ENCODE measurements around the gene CCR7.
"Not testable (repeated sequence)": the region's sequence is repeated elsewhere in the genome, so short reads cannot be mapped to it uniquely, and the experiment has no call there.

Gene CCR7

DNA sequence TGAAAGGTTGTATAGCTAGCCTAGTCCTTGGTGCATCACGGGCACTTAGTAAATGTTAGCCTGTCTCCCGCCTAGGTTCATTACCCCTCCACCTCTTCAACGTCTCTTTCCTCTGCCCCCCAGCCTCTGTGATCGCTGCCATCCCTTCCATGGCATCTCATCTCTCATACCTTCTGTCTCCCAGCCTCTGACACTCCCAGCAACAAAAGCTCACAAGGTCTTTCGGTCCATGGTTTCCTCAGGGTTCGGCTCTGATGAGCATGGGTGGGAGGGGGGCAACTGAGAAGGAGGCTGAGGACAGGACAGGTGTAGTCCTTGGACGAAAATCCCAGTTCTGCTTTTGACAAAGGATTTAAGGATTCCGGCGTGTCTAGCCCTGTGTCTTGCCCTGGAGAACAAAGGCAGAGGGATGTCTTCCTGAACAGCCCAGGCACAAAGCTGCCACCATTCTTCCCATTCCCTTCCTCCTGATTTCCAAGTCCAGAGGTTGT is 16.7 kb downstream of the CCR7 start:
- DNase-seq, result no peak

DNA sequence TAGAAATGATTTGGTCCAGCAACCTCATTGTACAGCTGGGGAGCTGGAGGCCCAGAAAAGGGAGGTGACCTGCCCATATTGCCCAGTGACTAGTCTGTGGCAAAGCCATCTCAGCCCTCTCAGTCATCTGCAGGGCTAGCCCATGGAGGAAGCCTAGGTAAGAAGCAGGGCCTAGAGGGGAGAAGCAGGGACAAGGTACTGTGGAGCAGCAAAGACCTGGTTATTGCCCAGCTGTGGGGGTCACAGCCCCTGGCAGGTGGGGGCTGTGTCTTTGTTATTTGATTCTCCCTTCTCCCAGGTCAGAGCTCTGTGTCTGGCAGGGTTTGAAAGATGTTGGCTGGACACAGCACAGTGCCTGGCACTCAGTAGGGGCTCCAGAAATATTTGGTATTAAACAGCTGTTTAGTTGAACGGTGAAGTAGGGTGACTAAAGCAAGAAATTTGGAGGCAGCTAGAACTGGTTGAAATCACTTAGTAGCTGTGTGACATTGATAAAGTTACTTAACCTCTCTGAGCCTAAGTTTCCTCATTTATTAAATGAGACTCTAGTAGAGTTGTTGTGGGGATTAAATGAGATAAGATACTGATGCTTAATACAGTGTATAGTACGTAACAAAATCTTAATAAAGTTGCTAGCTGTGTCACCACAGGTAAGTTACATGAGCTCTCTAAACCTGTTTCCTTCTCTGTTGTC is 17.3 kb downstream of the CCR7 start:
- no peak for DNase-seq

DNA sequence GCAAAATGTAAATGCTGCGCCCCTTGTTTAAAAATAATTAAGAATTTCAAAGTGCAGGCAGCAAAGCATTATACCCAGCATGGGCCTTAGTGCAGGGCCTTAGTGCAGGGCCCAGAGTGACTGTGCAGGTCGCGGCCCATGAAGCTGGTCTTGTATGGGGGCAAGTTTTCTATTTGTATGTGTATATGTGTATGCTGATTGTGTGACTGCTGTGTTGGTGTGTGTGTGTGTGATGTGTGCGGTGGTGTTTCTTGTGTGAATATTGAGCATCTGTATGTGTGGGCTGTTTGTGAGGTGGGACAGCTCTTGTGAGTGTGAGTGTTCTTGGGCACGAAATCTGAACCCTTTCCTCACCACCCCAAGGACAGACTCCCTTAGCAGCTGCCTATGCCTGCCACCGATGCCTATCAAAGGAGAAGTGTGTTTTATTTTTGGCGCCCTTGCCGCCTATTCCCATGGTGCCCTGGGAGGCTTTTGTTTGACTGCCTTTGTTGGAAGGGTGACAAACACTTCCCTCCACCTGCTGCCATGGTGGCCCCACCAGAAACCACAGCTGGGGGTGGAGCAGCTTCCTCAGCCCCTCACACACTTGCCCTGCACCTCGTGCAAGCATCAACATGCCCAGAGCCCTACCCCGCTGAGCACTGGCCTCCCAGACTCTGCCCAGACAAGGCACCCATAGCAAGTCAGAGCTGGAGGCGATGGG is 18.0 kb downstream of the CCR7 start:
- no peak for DNase-seq

DNA sequence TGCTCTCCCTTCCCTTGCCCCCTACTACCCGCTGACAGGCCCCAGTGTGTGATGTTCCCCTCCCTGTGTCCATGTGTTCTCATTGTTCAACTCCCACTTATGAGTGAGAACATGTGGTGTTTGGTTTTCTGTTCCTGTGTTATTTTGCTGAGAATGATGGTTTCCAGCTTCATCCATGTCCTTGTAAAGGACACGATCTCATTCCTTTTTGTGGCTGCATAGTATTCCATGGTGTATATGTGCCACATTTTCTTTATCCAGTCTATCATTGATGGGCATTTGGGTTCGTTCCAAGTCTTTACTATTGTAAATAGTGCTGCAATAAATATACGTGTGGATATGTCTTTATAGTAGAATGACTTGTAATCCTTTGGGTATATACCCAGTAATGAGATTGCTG is 18.8 kb downstream of the CCR7 start:
- DNase-seq, result not testable (repeated sequence)

DNA sequence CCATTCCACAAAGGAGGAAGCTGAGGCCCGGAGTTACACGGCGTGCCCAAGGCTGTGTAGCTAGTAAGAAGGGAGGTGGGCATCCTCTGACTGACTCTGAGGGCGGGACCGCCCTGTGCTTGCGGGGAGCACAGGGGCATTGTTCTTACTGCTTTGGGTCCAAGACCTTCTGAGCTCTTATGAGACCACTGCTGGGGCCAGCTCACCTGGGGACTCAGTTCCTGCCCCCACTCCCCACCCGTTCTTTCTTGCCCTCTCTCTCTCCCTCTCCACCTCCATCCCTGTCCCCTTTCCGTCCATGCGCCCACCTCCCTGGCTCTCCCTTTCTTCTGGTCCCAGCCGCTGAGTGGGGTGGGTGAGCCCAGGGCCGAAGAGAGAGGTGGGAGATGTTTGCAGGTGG is 19.6 kb downstream of the CCR7 start:
- no peak for DNase-seq

DNA sequence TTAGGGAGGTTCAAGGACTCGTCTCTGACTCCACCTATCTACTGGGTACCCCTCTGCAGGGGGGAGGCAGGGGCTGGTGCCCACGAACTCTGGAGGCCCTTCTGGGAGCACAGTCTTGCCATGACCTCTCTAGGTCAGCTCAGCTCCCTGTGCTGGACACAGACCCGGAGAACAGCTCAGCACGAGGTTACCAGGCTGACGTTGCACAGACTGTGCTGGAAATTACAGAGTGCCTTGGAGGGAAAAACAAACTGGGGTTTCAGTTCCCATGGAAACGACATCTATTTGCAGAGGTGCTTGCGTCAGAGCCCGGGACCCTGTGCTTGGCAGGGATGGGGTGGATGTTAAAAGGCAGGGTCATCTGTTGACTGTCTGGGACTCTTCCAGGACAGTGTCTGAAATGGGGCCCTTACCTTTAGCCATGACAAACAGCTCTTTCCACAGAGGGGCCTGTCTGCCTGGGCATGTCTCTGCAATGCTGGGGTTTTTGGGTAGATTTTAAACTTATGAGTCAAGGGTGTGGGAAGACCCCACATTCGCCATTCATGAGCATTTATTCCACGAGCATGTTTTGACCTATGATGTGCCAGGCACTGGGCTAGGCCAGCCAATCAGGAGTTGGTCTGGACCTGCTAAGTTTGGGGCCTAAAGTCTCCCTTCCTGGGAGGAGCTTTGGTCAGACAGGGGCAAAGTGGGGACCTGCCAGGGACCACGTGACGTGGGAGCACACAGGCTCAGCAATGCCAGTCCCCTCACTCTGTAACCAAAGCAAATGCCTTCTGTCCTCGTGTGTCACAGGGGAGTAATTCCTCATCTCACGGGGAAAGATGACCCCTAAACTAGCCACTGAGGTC is 22.5 kb downstream of the CCR7 start:
- DNase-seq, result peak; percentile 52 to 80

DNA sequence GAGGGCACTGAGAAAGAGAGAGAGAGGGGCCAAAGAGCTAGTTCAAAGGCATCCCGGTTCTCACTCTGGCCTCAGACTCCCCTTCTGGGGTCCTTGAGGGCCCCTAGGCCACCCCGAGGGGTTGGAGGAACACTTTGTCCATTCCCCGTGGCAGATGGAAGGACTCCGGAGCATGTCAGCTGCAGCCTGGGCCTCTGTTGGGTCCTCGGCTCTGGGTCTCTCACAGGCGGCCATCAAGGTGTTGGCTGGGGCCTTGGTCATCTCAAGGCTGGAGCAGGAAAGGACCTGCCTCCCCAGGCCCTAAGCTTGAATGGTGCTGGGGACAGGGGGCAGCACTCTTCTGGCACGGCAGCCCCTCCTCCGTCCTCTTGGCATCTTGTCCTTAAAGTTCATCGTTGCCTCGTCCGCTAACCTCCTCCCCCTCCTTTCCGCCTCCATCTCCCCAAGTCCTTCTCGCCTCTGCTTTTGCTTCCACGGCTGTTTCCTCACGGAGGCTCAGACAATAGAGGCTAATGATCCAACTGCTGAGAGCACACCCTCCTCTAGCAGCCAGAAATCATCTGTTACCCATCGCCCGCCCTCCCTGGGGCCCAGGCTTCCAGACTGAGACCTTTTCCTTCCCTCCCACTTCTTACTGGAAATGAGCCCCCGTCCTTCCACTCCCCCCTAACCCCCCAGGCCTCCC is 23.3 kb downstream of the CCR7 start:
- no peak for DNase-seq

DNA sequence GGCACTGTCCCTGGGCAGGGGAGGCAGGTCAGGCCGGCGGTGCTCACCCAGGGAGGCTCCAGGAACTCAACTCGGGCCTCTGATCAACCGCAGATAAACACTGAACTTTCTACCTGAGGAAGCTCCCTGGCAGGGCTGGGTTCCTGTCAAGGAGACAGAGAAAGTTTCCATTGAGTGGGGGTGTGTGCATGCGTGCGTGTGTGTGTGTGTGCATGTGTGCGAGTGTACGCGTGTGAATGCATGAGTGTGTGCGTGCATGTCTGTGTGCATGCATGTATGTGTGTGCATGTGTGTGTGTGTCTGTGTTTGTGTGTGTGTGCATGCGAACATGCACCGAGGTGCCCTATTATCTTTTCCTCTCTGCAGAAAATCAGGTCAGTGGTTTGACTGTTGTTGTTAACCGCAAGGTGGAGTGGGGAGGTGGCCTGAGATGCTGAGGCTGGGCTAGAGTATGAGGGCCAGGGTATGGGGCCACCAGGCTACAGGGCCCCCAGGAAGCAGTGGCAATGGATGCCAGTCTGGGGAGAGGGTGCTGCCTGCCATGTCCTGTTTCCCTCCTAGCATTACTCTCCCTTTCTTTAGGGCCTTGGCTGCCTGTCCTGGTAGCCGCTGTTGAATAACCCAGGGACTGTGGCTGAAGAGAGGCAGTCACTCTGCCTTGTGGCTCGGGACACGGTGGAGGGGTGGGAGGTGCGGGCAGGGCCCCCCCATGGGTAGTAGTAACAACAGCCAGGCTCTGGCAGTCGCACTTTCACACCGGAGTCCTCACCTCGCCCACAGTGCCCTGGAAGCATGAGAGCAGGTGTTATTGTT is 24.0 kb downstream of the CCR7 start:
- no peak for DNase-seq

DNA sequence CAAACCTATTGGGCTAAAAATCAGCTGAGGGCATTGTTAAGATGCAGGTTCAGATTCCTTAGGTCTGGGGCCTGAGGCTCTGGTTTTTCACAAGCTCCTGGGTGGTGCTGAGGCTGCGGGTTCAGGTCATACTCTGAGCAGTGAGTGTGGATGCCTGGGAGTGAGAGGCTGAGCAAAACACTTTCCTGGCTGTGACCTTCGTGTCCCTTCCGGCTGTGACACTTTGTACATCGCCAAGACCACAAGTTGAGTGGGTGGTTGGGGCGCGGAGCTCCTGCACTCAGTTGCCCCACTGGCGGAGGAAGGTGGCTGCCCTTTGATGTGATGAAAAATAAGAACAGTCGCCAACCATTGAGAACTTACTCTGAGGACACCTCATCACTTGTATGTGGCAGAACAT is 24.8 kb downstream of the CCR7 start:
- DNase-seq, result no peak

DNA sequence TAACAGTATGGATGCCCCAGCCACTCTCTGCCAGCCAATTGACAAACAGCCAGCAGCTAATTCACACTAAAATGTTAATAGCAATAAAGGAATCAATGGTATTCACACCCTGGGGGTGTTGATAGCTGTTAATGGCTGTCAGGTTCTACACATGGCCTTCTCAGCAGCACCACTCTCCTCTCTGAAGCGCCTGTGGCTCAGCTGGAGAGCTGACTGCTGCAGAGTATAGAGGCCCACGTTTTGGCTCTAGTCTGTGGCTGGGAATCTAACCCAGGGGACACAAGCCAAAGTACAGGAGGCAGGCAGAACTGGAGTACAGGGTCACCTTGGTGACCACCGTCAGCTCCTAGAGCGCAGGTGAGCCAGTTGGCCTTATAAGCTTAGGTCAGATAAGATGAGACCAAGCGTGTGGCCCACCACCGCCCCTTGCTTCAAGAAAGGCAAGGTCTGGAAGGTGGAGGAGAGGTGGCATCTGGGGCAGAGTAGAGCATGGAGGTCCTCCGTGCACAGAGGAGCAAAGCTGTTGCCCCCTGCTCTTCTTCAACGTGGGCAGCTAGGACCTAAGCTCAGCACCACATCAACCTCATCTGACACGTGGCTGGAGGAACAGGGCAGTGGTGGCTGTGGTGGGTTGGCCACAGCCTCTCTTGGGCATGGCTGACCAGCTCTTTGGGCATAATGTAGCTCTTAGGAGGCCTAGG is 25.4 kb downstream of the CCR7 start:
- DNase-seq, result no peak

DNA sequence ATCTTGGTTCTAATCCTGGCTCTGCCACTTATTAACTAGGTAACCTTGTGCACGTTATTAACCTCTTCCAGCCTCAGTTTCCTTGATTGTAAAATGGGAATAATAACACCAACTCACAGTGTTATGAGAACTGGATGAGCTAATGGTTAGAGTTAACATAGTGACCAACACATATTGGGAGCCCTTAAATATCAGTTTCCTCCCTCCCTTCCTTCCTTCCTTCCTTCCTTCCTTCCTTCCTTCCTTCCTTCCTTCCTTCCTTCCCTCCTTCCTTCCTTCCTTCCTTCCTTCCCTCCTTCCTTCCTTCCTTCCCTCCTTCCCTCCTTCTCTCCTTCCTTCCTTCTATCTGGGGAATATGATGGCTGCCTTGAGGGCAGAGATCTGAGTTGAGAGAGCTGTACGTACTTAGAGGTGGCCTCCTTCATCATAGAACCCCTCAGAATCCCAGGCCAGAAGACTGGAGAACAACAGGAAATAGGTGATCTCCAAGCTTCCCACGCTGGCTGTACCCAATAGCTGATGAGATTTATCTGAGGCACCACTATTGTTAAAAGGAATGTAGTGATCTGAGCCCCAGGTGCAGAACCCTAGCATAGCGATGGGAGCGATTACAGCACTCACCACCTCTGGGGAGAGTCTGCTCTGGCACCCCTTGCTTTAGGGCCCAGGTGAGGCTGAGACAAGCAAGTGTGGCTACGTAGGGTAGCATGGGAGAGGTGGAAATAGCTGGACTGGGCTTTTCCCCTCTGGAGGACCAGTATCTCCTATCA is 26.2 kb downstream of the CCR7 start:
- no peak for DNase-seq

DNA sequence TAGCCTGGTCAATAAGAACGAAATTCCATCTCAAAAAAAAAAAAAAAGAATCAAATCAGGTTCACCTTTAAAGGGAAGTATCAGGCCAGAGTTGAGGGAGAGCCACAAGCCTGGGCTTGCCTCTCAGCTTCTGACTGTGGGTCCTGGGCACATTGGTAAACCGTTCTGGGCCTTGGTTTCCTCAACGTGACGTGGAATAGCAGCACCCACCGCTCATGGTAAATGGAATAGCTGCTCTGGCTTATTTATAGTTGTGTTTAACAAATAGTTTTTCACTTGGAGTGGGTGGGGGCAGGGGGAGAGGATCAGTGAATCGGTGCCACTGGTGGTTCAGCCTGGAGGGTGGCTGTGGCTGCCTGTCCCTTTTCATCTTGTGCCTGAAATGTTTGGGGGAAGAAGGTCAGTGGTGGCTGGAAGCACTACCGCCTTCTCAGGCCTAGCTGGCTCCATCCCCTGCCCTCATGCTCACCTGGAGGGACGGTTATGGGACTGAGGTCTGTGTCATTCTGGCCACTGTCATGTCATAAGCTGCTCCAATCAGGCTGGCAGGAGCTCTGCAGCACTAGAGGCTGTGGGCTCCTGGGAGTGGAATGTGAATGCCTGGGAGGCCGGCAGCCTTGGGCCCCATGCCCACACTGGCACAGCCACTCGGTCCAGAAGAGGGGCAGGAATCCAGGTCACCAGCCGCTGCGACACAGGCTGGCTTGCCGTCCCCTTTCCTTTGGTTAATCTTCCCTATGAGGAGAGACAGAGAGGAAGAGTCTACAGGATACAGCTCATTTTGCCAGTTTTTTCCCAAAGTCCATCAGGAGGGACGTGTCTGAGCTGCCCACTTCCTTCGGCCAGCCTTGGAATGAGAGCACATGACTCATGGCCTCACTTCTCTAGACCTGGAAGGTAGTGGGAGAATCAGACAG is 27.0 kb downstream of the CCR7 start:
- DNase-seq, result no peak

DNA sequence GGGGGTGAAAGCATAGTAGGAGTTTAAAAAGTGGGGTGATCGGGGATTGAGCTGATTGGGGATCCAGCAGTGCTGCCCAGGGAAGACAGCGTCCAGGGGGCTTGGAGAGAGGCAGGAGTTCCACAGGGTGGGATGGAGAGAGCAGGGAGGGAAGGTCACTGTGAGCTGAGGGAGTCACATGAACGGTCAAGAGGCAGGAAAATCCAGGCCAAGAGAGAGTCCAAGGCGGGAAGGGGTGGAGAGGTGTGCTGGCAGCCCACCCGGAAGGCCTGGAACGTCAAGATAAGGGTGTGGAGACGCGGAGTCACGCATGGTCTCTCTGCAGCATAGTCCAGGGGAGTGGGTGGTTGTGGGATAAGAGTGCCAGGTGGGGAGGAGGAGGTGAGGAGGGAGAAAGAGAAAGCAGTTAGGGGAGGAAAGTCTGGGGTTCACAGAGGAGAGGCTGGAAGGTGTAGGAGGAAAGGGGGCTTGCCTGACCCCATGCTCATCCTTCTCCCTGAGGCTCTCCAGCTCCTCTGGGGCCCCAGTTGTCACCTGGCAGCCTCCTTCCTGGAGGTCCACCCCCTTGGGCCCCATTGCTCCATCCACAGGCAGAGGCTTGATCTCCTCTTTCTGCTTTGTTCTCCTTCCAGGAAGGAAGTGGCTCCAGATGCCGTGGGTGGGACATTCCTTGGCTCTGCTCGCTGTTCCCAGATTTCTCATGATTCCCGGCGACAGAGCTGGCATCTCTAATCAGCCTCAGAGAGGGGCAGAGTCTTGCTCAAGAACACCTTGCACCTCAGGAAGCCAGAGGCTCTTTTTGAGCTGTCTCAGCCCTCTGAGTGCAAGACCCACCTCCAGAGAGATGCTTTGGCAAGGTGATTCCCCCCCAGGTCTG is 28.7 kb downstream of the CCR7 start:
- no peak for DNase-seq

DNA sequence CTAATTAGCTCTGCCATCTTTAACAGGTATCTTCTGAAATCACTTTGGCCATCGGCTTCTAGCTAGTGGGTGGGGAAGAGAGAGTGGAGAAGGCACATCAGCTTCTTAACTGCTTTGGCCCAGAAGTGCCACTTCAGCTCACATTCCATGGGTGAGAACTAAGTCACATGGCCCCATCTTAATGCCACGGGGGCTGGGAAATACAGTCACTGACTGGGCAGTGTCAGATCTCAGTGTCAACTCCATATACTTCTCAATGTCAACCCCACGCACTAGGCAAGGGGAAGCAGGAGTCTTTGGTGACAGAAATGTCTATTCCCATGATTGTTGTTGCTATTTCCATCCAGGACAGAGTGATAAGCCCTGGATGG is 29.4 kb downstream of the CCR7 start:
- peak in 1 of 2 donors; percentile 57 for DNase-seq

DNA sequence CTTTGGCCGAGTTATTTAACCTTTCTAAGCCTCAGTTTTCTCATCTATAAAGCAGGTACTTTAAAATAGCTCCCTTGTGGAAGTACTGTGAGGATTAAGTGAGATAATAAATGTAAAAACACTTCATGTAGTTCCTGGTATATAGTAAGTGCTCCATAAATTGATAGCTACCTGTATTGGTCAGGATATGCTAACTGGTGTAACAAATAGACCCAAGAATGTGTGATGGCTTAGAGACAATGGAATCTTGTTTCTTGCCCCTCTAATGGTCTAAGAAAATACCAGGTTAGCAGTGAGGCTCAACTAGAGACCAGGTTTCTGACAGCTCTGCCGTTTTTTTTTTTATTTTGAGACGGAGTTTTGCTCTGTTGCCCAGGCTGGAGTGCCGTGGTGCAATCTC is 29.8 kb downstream of the CCR7 start:
- no peak for DNase-seq

DNA sequence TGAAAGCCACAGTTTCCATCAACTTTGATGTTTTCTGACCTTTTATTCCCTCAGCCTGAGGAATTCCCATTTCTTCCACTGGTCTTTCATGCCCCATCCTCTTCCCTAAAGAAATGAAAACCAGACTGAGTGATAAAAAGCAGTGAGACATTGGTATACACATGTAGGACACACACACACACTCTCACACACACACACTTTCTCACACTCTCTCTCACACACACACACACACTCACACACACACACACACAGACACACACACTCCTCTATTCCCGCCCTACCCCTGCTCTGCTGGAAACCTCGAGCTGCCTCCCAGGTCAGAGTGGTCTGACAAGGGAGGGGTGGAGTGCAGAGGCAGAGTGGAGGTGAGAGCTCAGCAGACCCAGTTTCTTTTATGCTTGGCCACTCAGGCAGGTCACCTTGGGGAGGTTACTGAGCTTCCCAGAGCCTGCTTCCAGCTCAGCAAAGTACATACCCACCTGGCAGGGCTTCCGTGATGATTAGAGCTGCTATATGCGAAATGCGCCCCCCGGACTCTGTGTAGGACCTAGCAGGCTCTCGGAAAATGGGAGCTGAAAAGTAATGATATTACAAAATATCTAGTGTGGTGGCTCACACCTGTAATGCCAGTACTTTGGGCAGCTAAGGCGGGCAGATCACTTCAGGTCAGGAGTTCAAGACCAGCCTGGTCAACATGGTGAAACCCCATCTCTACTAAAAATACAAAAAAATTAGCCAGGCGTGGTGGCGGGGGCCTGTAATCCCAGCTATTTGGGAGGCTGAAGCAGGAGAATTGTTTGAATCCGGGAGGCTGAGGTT is 30.7 kb downstream of the CCR7 start:
- DNase-seq, result no peak

DNA sequence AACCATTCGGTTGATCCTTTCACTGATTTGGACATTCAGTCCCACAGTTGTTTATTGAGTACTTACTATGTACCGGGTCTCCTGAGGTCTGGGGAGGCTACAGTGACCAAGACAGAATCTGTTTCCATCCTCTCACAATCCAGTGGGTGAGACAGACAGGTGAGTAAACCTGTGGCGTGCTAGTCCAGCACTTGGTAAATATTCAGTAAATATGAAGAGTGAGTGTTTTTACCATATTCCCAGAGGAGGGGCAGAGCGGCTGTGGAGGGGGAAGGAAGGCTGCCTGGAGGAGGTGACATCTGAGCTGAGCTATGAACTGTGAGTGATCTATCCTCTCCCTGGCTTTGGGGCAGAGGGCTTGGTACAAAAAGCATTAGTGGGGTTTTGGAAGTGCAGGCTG is 31.4 kb downstream of the CCR7 start:
- DNase-seq, result no peak
